ENCODE measurements around the gene ACP2. TPM values are rescaled to one million over a fixed set of nuclear protein-coding genes. Genes with fewer than 3 reads are reported as not detected.

ACP2 gene
- polyA plus RNA-seq, 6 donors from 2014 or later: 1.6 to 8.1 (median 2.2) TPM; not detected in 1

DNA sequence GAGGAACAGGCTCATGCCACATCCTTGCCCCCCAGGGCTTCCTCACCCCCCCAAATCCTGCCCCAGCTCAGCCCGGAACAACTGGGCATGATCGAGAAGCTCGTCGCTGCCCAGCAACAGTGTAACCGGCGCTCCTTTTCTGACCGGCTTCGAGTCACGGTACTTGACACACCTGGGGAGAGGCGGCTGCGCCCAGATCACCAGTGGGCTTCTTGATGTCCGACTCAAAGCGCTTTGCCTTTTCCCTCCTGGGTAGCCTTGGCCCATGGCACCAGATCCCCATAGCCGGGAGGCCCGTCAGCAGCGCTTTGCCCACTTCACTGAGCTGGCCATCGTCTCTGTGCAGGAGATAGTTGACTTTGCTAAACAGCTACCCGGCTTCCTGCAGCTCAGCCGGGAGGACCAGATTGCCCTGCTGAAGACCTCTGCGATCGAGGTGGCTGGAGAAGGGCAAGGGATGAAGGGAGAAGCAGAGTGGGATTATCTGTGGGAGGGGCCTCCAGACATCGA lies 12.7 kb upstream of the ACP2 start:
- Mint-ChIP-seq H3K4me3 (no peak overlapping the region), H3K27me3 (no peaks in the 10 kb centered on the region), H3K36me3 (no peaks in the 10 kb centered on the region), H3K27ac (no peak overlapping the region), H3K9me3 (no peaks in the 10 kb centered on the region), H3K4me1 (peaks cover 6 to 17% (median 13%) of the 10 kb centered on the region in 3 donors)
- ATAC-seq (ENCODE audit: low read depth in 2 of 2) (no peak), DNase-seq (no peak)

DNA sequence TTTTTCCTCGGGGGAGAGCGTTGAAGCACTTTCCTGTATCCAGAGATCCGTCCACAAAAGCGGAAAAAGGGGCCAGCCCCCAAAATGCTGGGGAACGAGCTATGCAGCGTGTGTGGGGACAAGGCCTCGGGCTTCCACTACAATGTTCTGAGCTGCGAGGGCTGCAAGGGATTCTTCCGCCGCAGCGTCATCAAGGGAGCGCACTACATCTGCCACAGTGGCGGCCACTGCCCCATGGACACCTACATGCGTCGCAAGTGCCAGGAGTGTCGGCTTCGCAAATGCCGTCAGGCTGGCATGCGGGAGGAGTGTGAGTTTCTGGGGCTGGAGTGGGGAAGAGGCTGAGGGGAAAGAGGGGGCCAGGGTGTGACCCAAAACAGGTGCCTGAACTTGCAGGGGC lies 11.8 kb upstream of the ACP2 start:
- no peak overlapping the region for H3K4me3 Mint-ChIP-seq
- H3K36me3 Mint-ChIP-seq: no peaks in the 10 kb centered on the region
- H3K9me3 Mint-ChIP-seq: no peaks in the 10 kb centered on the region
- H3K4me1 Mint-ChIP-seq: peaks cover 6 to 13% (median 7%) of the 10 kb centered on the region in 3 donors
- ATAC-seq (ENCODE audit: low read depth in 2 of 2) (no peak), DNase-seq (no peak)
- no peaks in the 10 kb centered on the region for H3K27me3 Mint-ChIP-seq
- no peak overlapping the region for H3K27ac Mint-ChIP-seq

DNA sequence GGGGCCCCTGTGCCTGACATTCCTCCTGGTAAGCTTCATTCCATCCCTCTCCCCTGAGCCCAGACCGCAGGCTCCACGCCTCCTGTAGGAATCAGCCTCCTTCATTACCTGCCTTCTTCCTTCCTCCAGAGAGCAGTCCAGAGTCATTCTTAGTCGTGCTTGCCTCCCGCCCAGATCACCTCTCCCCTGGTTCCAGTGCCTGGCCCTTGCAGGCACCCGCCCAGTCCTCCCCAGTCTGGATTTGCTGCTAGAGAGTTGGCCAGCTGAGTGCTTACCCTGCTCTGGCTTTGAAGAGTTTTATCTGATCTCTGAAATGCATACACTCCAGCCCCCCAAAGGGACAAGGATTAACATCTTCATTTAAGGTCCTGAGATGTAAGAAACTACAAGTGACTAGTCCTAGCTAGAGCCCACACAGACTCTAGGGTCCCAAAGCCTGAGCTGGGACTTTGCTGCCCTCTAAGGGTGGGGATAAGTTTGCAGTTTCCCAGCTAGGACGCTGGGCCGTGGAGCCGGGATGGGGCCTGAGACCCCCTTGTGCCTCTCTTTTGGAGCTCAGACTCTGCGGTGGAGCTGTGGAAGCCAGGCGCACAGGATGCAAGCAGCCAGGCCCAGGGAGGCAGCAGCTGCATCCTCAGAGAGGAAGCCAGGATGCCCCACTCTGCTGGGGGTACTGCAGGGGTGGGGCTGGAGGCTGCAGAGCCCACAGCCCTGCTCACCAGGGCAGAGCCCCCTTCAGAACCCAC lies 10.8 kb upstream of the ACP2 start:
- no peak overlapping the region for H3K4me3 Mint-ChIP-seq
- H3K9me3 Mint-ChIP-seq: no peaks in the 10 kb centered on the region
- ATAC-seq (ENCODE audit: low read depth in 2 of 2) (peak; percentile 55 to 67), DNase-seq (no peak)
- no peaks in the 10 kb centered on the region for H3K36me3 Mint-ChIP-seq
- H3K27me3 Mint-ChIP-seq: no peaks in the 10 kb centered on the region
- peak overlapping the region in 2 of 6 donors; percentile 22 to 89 for H3K27ac Mint-ChIP-seq
- peaks cover 8 to 19% (median 11%) of the 10 kb centered on the region in 3 donors for H3K4me1 Mint-ChIP-seq

DNA sequence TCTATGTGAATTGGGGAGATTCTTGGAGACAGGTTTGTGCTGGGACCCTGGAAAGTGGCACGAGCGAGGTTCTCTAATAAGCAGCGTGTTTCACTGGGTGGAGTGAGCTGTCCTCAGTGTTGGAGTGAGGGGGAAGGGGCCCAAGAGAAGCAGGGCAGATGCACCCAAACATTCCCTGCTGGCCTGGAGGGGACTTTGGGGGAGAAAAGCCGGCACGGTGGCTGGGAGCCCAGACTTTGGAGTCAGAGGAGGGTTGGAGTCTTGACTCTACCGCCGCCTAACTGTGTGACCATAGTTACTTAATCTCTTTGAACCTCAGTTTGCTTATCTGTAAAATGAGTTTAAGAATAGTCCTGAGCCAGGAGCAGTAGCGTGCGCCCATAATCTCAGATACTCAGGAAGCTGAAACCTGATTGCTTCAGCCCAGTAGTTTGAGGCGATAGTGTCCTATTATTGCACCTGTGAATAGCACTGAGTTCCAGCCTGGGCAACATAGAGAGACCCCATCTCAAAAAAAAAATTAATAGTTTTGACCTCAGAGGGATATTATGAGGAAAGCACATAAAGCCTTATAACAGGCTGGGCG lies 9.8 kb upstream of the ACP2 start:
- Mint-ChIP-seq H3K36me3 (no peaks in the 10 kb centered on the region), H3K27me3 (no peaks in the 10 kb centered on the region), H3K4me3 (no peak overlapping the region), H3K9me3 (no peaks in the 10 kb centered on the region), H3K27ac (peak overlapping the region in 3 of 6 donors; percentile 47 to 94 (median 65)), H3K4me1 (peaks cover 8 to 19% (median 11%) of the 10 kb centered on the region in 3 donors)
- ATAC-seq (ENCODE audit: low read depth in 2 of 2) (no peak), DNase-seq (no peak)

DNA sequence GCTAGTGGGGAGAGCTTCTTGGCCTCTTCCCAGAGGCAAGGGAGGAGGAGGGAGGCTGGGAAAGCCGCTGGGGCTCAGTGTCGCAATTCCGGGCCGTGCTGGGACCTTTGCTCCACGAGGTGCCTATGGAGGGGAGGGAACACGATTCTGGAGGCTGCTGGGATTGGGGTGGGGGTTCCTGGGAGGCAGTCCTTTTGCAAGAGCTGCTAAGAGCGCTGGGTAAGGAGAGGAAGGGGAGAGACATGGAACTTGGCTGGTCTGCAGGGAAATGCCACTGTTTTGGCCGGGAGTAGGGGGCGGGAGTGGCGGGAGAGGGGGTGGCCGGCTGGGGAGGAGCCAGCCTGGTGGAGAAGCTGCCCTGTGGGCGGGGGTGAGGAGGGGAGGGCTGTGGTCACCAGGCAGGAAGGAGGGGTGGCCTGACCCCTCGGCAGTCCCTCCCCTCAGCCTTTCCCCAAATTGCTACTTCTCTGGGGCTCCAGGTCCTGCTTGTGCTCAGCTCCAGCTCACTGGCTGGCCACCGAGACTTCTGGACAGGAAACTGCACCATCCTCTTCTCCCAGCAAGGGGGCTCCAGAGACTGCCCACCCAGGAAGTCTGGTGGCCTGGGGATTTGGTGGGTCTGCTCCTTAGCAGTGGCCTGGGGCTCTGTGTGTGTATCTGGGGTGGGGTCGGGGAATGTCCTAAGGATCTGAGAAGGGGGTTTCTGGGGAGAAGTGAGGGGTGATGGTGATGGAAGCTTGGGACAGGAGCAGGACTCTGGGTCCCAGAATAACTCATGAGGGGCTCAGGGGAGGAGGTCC lies 9.1 kb upstream of the ACP2 start, which contains the start of gene NR1H3:
Gene NR1H3, plus strand, starts transcription at position 480 of the 800 bp plus-strand sequence. CDS start 1,221 bp downstream, outside the sequence.
- H3K27me3 Mint-ChIP-seq: no peaks in the 10 kb centered on the region
- no peak for ATAC-seq (ENCODE audit: low read depth in 2 of 2)
- H3K27ac Mint-ChIP-seq: peak within 1 kb of the TSS in 3 of 6 donors; percentile 62 to 94 (median 65)
- H3K9me3 Mint-ChIP-seq: no peaks in the 10 kb centered on the region
- peaks cover 8 to 19% (median 11%) of the 10 kb centered on the region in 3 donors for H3K4me1 Mint-ChIP-seq
- peak within 1 kb of the TSS in 1 of 8 donors; percentile 47 for H3K4me3 Mint-ChIP-seq
- DNase-seq: no peak
- no peaks in the 10 kb centered on the region for H3K36me3 Mint-ChIP-seq

DNA sequence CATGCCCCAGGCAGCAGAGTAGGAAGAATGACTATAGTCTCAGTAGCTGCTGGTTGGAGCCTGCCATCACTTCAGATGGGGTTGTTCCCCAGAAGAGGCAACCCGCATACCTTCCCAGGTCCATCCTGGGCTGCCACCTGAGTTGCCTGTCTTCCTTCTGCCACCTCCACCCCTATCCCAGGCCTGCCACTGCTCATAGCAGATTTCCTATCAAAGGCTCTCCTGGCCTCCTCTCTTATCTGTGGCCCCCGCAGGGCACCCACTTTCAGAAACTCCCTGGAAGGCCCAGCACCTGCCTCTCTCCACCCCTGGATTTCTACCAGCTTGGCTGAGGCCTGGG lies 8.5 kb upstream of the ACP2 start:
- ATAC-seq (ENCODE audit: low read depth in 2 of 2) (no peak), DNase-seq (no peak)
- Mint-ChIP-seq H3K9me3 (no peaks in the 10 kb centered on the region), H3K4me1 (peaks cover 8 to 19% (median 11%) of the 10 kb centered on the region in 3 donors), H3K27me3 (no peaks in the 10 kb centered on the region), H3K4me3 (peak overlapping the region in 1 of 8 donors; percentile 47), H3K36me3 (no peaks in the 10 kb centered on the region), H3K27ac (peak overlapping the region in 1 of 6 donors; percentile 18)

DNA sequence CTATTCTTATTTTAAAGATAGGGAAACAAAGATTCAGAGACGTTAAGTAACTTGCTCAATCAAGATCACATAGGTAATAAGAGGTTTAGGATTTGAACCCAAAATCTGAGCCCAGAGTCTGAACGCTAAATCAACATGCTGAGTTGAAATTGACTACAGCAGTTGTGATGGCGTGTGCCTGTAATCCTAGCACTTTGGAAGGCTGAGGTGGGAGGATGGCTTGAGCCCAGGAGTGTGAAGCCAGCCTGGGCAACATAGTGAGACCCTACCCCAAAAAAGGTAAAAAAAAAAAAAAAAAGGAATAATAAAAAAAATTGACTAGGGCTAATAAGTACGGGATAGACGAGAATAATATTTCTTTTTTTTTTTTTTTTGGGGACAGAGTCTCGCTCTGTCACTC lies 7.8 kb upstream of the ACP2 start:
- ATAC-seq (ENCODE audit: low read depth in 2 of 2): no peak
- H3K4me3 Mint-ChIP-seq: no peak overlapping the region
- no peaks in the 10 kb centered on the region for H3K36me3 Mint-ChIP-seq
- DNase-seq: no peak
- H3K27ac Mint-ChIP-seq: no peak overlapping the region
- peaks cover 8 to 19% (median 11%) of the 10 kb centered on the region in 3 donors for H3K4me1 Mint-ChIP-seq
- no peaks in the 10 kb centered on the region for H3K27me3 Mint-ChIP-seq
- H3K9me3 Mint-ChIP-seq: no peaks in the 10 kb centered on the region

DNA sequence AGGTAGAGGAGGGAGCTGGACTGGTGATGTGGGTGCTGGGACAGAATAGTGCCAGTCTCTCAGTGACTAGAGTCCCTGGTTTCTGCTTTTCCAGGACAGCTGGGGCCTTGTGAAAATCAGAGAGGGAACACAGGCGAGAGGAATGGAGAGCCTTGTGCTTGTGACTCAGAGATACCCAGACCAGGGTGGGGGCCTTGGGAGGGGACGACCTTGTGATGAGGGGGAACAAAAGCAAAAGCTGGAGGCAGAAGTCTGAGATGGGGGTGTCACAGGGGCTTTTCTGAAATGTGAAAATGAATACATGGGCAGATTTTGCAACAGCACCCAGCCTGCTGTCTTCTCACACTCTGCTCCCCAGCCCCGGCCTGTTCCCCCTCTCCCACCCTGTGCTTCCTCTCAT lies 5.8 kb upstream of the ACP2 start:
- no peak for DNase-seq
- Mint-ChIP-seq H3K27me3 (no peaks in the 10 kb centered on the region), H3K4me1 (peaks cover 11 to 14% (median 13%) of the 10 kb centered on the region in 3 donors), H3K36me3 (no peaks in the 10 kb centered on the region), H3K9me3 (no peaks in the 10 kb centered on the region), H3K27ac (peak overlapping the region in 3 of 6 donors; percentile 11 to 81 (median 62)), H3K4me3 (no peak overlapping the region)
- no peak for ATAC-seq (ENCODE audit: low read depth in 2 of 2)

DNA sequence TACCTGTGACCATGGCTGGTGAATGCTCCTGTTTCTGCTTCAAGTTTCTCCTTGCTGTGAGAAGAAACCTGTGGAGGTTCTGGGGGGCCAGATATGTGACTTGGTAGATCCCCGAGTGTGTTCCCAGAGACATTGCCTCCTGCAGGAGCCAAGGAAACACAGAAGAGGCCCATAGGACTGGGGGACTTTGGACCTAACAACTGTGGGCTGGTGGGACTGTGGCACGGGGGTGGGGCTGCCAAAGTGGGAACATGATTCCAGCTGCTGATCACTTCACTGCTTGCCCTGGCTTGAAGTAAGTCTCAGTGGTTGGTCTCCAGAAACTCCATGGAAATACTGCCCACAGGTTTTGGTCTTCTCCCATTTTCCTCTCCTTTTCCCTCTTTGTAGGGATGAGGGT lies 5.0 kb upstream of the ACP2 start:
- Mint-ChIP-seq H3K4me1 (peaks cover 12 to 18% (median 17%) of the 10 kb centered on the region in 3 donors), H3K27me3 (no peaks in the 10 kb centered on the region), H3K4me3 (peak overlapping the region in 1 of 8 donors; percentile 27), H3K9me3 (no peaks in the 10 kb centered on the region), H3K27ac (no peak overlapping the region), H3K36me3 (no peaks in the 10 kb centered on the region)
- DNase-seq: no peak
- ATAC-seq (ENCODE audit: low read depth in 2 of 2): no peak

DNA sequence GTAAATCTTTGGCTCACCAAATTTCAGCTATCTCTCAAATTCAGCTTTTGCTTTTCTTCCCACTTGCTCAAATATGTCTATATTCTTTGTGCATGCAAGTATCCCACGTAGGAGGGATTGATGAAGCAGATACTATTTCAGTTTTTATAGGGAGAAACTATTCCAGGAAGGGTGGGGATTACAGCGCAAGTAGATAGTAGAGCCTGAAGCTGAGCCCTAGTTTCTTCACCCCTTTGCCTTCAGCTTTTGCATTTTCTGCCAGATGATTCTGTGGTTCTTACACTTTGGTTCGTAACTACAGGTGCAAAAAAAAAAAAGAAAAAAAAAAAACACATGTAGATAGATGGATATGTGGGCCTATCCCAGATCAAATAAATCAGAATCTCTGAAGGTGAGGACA lies 3.1 kb upstream of the ACP2 start:
- H3K27ac Mint-ChIP-seq: no peak overlapping the region
- H3K4me3 Mint-ChIP-seq: peak overlapping the region in 1 of 8 donors; percentile 76
- H3K4me1 Mint-ChIP-seq: peaks cover 14 to 36% (median 15%) of the 10 kb centered on the region in 3 donors

DNA sequence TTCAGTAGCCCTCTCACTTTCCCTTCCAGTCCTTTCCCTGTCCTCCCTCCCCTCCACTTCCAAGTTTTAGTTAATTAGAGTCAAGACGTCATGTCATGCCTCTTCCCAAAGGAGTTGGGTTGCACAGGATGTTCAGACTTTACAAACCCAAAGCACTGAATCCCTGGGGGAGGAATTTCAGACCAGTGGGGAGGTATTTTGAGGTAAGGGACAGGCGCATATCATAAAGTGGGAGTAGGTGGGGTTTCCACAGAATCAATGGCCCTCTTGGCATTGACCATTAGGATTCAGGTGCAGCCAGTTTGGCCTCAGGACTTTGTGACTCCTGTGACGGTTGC lies 733 bp upstream of the ACP2 start:
- H3K27me3 Mint-ChIP-seq: no peaks in the 10 kb centered on the region
- peaks cover 10 to 33% (median 14%) of the 10 kb centered on the region in 3 donors for H3K4me1 Mint-ChIP-seq
- peak overlapping the region; percentile 89 to 100 (median 97) for H3K4me3 Mint-ChIP-seq
- H3K36me3 Mint-ChIP-seq: peaks cover 0 to 7% of the 10 kb centered on the region in 2 donors
- DNase-seq: no peak
- no peaks in the 10 kb centered on the region for H3K9me3 Mint-ChIP-seq
- no peak for ATAC-seq (ENCODE audit: low read depth in 2 of 2)
- H3K27ac Mint-ChIP-seq: peak overlapping the region in 2 of 6 donors; percentile 94 to 95

More for the DNA sequence above, 3.1 kb upstream of the ACP2 start:
- DNase-seq (no peak), ATAC-seq (ENCODE audit: low read depth in 2 of 2) (no peak)
- Mint-ChIP-seq H3K9me3 (no peaks in the 10 kb centered on the region), H3K36me3 (no peaks in the 10 kb centered on the region), H3K27me3 (no peaks in the 10 kb centered on the region)

DNA sequence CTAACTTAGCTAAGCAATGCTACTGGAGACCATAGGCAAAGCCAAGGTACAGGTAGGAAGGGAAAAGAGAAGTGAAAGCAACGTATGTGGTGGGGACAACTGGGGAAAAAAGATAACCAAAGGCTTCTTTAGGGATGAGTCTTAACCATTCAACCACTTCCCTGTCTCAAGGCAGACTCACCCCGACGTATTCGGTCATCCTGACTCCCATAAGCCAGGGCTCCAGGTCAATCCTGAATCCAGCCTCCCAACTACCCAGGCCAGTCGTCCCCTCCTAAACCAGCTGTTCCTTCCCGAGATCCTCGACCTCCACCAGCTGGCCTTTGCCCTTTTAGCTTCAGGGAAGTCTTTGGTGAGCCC lies 330 bp downstream of the ACP2 start:
- ATAC-seq (ENCODE audit: low read depth in 2 of 2): peak; percentile 9 to 11
- H3K36me3 Mint-ChIP-seq: peaks cover 0 to 11% of the 10 kb centered on the region in 2 donors
- H3K9me3 Mint-ChIP-seq: no peaks in the 10 kb centered on the region
- peak overlapping the region; percentile 89 to 100 (median 97) for H3K4me3 Mint-ChIP-seq
- H3K4me1 Mint-ChIP-seq: peaks cover 10 to 33% (median 14%) of the 10 kb centered on the region in 3 donors
- H3K27ac Mint-ChIP-seq: peak overlapping the region; percentile 71 to 99 (median 94)
- no peaks in the 10 kb centered on the region for H3K27me3 Mint-ChIP-seq
- DNase-seq: no peak

DNA sequence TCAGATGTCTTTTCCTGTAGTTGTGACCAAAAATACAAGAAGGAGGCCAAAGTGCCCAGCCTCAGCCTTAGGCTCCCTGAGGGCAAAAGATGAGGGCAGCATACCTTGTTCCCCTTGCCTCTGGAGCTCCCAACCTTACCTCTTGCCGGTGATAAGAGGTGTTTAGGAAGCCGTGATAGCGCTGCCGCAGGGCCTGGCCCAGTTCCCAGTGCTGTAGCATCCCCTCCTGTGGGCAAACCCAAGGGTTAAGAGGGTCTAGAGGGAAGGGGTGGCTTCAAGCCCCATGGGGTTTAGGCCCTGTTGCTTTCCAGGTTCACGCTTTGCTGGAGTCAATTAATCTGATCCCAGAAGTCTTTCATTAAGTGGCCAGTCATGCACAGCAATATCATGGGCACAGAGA lies 1.1 kb downstream of the ACP2 start:
- Mint-ChIP-seq H3K36me3 (peaks cover 0 to 12% of the 10 kb centered on the region in 2 donors), H3K27me3 (no peaks in the 10 kb centered on the region), H3K4me1 (peaks cover 10 to 33% (median 14%) of the 10 kb centered on the region in 3 donors), H3K27ac (peak overlapping the region in 1 of 6 donors; percentile 9), H3K9me3 (no peaks in the 10 kb centered on the region), H3K4me3 (peak overlapping the region in 7 of 8 donors; percentile 89 to 100 (median 96))
- no peak for DNase-seq
- ATAC-seq (ENCODE audit: low read depth in 2 of 2): no peak

Data from naive B cell (primary cell).